WTC11 (cell line): Measurements from ENCODE around the gene TRAF7.

Experiments
- AR ChIP-seq: fragments of 250-450 bp; sonication (Bioruptor Pico); IDR thresholded peaks from 2 replicates; pipeline ENCODE4 v1.9.0; 2021; ENCODE audit warnings: mild to moderate bottlenecking
- ATF2 ChIP-seq: sonication (generic); formaldehyde crosslinking; IDR thresholded peaks from 2 replicates; pipeline ENCODE4 v1.8.1; 2022; ENCODE audit warnings: low read depth, missing genetic modification reagents, borderline replicate concordance
- CTCF ChIP-seq: fragments of 200-600 bp; IDR thresholded peaks from 2 replicates; pipeline ENCODE4 v1.8.0; 2022; ENCODE audit warnings: antibody characterized with exemption
- HMGXB4 ChIP-seq: sonication (generic); formaldehyde crosslinking; IDR thresholded peaks from 2 replicates; pipeline ENCODE4 v1.8.1; 2023; ENCODE audit warnings: mild to moderate bottlenecking, moderate library complexity, missing genetic modification reagents
- JUN ChIP-seq: sonication (generic); formaldehyde crosslinking; IDR thresholded peaks from 2 replicates; pipeline ENCODE4 v1.8.0; 2023; ENCODE audit warnings: mild to moderate bottlenecking, missing genetic modification reagents
- PRDM15 ChIP-seq: sonication (generic); formaldehyde crosslinking; IDR thresholded peaks from 2 replicates; pipeline ENCODE4 v1.8.0; 2022; ENCODE audit warnings: missing genetic modification reagents
- PRRX2 ChIP-seq: fragments of 250-450 bp; sonication (Bioruptor Pico); IDR thresholded peaks from 2 replicates; pipeline ENCODE4 v1.8.0; 2021; ENCODE audit warnings: mild to moderate bottlenecking
- RORB ChIP-seq: fragments of 250-450 bp; sonication (Bioruptor Pico); IDR thresholded peaks from 2 replicates; pipeline ENCODE4 v1.9.0; 2021; ENCODE audit warnings: mild to moderate bottlenecking
- SP1 ChIP-seq: sonication (generic); formaldehyde crosslinking; conservative IDR thresholded peaks from 2 replicates; pipeline ENCODE4 v1.8.1; 2022; ENCODE audit warnings: missing genetic modification reagents
- ZNF423 ChIP-seq: fragments of 250-450 bp; sonication (Bioruptor Pico); IDR thresholded peaks from 2 replicates; pipeline ENCODE4 v2.1.2; 2022; ENCODE audit warnings: mild to moderate bottlenecking, moderate library complexity

GRCh38 chr16:2209258-2210008 is 53.9 kb downstream of the TRAF7 start:
- TF ChIP-seq AR (CRISPR knock-in tag) (no peak), ZNF423 (no peak), JUN (CRISPR knock-in tag) (no peak), PRRX2 (CRISPR knock-in tag) (no peak), PRDM15 (no peak), HMGXB4 (no peak), RORB (CRISPR knock-in tag) (no peak), ATF2 (CRISPR knock-in tag) (no peak), CTCF (no peak), SP1 (no peak)
